Keratinocyte (primary cell): ENCODE results near the gene ARRDC3. TPM values are rescaled to one million over a fixed set of nuclear protein-coding genes. Genes with fewer than 3 reads are reported as not detected.

Experiments
- DNase-seq: peaks from one replicate; pipeline ENCODE4 v3.0.0-alpha.2; 2011; ENCODE audit warnings: low read depth, missing footprints, low spot score
- FAIRE-seq: peaks from 2 replicates; lab custom pipeline; 2011; peaks lifted over from hg19 to GRCh38; lab: Jason Lieb, UNC
- H2AFZ ChIP-seq: 2 replicates; pipeline ENCODE4 v1.6.0; 2012; ENCODE audit warnings: low read length, control low read depth, inconsistent platforms; ENCODE audit not compliant: control insufficient read depth
- H3K27ac ChIP-seq: 2 replicates; pipeline ENCODE4 v1.5.1; 2011; ENCODE audit warnings: low read length; ENCODE audit not compliant: control insufficient read depth, insufficient read depth
- H3K27me3 ChIP-seq: 3 replicates; pipeline ENCODE4 v1.6.0; 2011; ENCODE audit warnings: low read length; ENCODE audit not compliant: control insufficient read depth, insufficient read depth; ENCODE audit errors: extremely low read depth
- H3K36me3 ChIP-seq, 2 experiments: 2 replicates in 1 of 2; 3 replicates in 1 of 2; pipeline ENCODE4 v1.5.1; 2011; ENCODE audit warnings: low read length in 2 of 2, mild to moderate bottlenecking in 1 of 2; ENCODE audit not compliant: control insufficient read depth in 2 of 2, insufficient read depth in 2 of 2; ENCODE audit errors: extremely low read depth in 1 of 2
- H3K4me1 ChIP-seq: 3 replicates; pipeline ENCODE4 v1.5.1; 2011; ENCODE audit warnings: low read length; ENCODE audit not compliant: control insufficient read depth, insufficient read depth; ENCODE audit errors: extremely low read depth
- H3K4me2 ChIP-seq: 3 replicates; pipeline ENCODE4 v1.6.0; 2011; ENCODE audit warnings: low read depth, low read length; ENCODE audit not compliant: control insufficient read depth, insufficient read depth; ENCODE audit errors: extremely low read depth
- H3K4me3 ChIP-seq, 3 experiments: fragments of 200-600 bp in 1 of 3; sonication (generic) in 1 of 3; 2 replicates in 2 of 3; 3 replicates in 1 of 3; pipeline ENCODE4 v1.5.1; 2011 to 2016; ENCODE audit warnings: low read length in 3 of 3, mild to moderate bottlenecking in 3 of 3, control low read depth in 2 of 3, inconsistent platforms in 1 of 3, low read depth in 1 of 3, mixed read lengths in 1 of 3, mixed run types in 1 of 3, moderate library complexity in 1 of 3; ENCODE audit not compliant: control insufficient read depth in 2 of 3, insufficient read depth in 2 of 3; ENCODE audit errors: extremely low read depth in 1 of 3
- H3K79me2 ChIP-seq: 2 replicates; pipeline ENCODE4 v1.6.0; 2012; ENCODE audit warnings: low read length; ENCODE audit not compliant: control insufficient read depth, insufficient read depth
- H3K9ac ChIP-seq: 3 replicates; pipeline ENCODE4 v1.6.0; 2011; ENCODE audit warnings: low read length; ENCODE audit not compliant: control insufficient read depth, insufficient read depth; ENCODE audit errors: extremely low read depth
- H3K9me1 ChIP-seq: 3 replicates; pipeline ENCODE4 v1.6.0; 2011; ENCODE audit warnings: low read length; ENCODE audit not compliant: control insufficient read depth, insufficient read depth; ENCODE audit errors: extremely low read depth
- H3K9me3 ChIP-seq: 2 replicates; pipeline ENCODE4 v1.5.1; 2012; ENCODE audit warnings: low read depth, low read length; ENCODE audit not compliant: control insufficient read depth
- H4K20me1 ChIP-seq: 3 replicates; pipeline ENCODE4 v1.6.0; 2011; ENCODE audit warnings: low read length; ENCODE audit not compliant: control insufficient read depth, insufficient read depth; ENCODE audit errors: extremely low read depth
- EZH2 ChIP-seq: IDR thresholded peaks from one replicate; pipeline ENCODE4 v1.6.1; 2012; ENCODE audit warnings: inconsistent platforms, mild to moderate bottlenecking, low read length, moderate library complexity
- dilution Hi-C: fragments of 300-500 bp; cut with MboI; formaldehyde crosslinking; loops from one replicate; pipeline ENCODE4 v1.7.0; 2020; ENCODE audit warnings: low sequenced_read_pairs; ENCODE audit not compliant: extremely low pct_ligation_motif_present
- polyA minus RNA-seq, 3 experiments: library from RNA; depleted of rRNA, polyadenylated mRNA; stranded (reverse); fragments of >200 nt; gene quantifications; 1 replicate in 1 of 3; 2 replicates in 1 of 3; 3 replicates in 1 of 3; pipeline ENCODE4 v1.2.3, GENCODE V29; 2011
- polyA plus RNA-seq, 5 experiments: library from polyadenylated mRNA; depleted of rRNA in 3 of 5; stranded (reverse) in 3 of 5; stranded (forward) in 1 of 5; unstranded in 1 of 5; fragments of >200 nt; gene quantifications; 1 replicate in 1 of 5; 2 replicates in 3 of 5; 3 replicates in 1 of 5; pipeline versions ENCODE4 v1.2.1 to v1.2.3, GENCODE V29; 2011 to 2012; ENCODE audit warnings: missing spikeins in 2 of 5, low read depth in 1 of 5, low replicate concordance in 1 of 5
- TF ChIP-seq, protein P1 (sequence below), 3 experiments: IDR thresholded peaks in 1 of 3; conservative IDR thresholded peaks in 1 of 3; optimal IDR thresholded peaks in 1 of 3; 2 replicates in 2 of 3; 3 replicates in 1 of 3; pipeline versions ENCODE3 to v1.5.1; 2011; ENCODE audit warnings: low read length in 3 of 3, mild to moderate bottlenecking in 3 of 3, moderate library complexity in 2 of 3, control low read depth in 1 of 3, inconsistent platforms in 1 of 3; ENCODE audit not compliant: insufficient read depth in 2 of 3; ENCODE audit errors: extremely low read depth in 1 of 3

ARRDC3 gene, protein sequence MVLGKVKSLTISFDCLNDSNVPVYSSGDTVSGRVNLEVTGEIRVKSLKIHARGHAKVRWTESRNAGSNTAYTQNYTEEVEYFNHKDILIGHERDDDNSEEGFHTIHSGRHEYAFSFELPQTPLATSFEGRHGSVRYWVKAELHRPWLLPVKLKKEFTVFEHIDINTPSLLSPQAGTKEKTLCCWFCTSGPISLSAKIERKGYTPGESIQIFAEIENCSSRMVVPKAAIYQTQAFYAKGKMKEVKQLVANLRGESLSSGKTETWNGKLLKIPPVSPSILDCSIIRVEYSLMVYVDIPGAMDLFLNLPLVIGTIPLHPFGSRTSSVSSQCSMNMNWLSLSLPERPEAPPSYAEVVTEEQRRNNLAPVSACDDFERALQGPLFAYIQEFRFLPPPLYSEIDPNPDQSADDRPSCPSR
- polyA plus RNA-seq (3.2 to 8.9 TPM (median 7.1 TPM) in 3 replicates), polyA minus RNA-seq (3.7 to 28.2 TPM (median 25.4 TPM) in 3 replicates)
- 5.4 TPM for polyA plus RNA-seq (2011; ENCODE audit: low read depth)
- 1.9 and 4.0 TPM in 2 replicates for polyA plus RNA-seq (2011; cell fraction: cytosol; rRNA removed)
- 4.1 and 5.0 TPM in 2 replicates for polyA plus RNA-seq (2011; cell fraction: nucleus; rRNA removed)
- 4.8 and 18.1 TPM in 2 replicates for polyA plus RNA-seq (2012; ENCODE audit: low replicate concordance)
- 28.2 TPM for polyA minus RNA-seq (2011; cell fraction: cytosol; rRNA and poly(A)+ RNA removed)
- 9.8 and 20.2 TPM in 2 replicates for polyA minus RNA-seq (2011; cell fraction: nucleus; rRNA and poly(A)+ RNA removed)

- FAIRE-seq, result peak; percentile 51
- peak within 1 kb of the TSS; percentile 99 for H3K4me2 ChIP-seq
- H3K9me1 ChIP-seq, result no peaks in the 10 kb centered on the region
- dilution Hi-C loops, result loop anchor here (25.0 kb wide), 1 partner anchor 496 kb away; no protein-coding TSS in a partner anchor
- no peaks in the 10 kb centered on the region for H3K27me3 ChIP-seq
- H3K79me2 ChIP-seq, result peaks cover 21% of the 10 kb centered on the region
- H2AFZ ChIP-seq, result peak within 1 kb of the TSS; percentile 86
- peak within 1 kb of the TSS; percentile 100 for H3K27ac ChIP-seq
- H3K9me3 ChIP-seq, result no peaks in the 10 kb centered on the region
- H3K4me1 ChIP-seq, result peaks cover 8% of the 10 kb centered on the region
- TF ChIP-seq EZH2, result no peak
- TF ChIP-seq, protein P1, sequence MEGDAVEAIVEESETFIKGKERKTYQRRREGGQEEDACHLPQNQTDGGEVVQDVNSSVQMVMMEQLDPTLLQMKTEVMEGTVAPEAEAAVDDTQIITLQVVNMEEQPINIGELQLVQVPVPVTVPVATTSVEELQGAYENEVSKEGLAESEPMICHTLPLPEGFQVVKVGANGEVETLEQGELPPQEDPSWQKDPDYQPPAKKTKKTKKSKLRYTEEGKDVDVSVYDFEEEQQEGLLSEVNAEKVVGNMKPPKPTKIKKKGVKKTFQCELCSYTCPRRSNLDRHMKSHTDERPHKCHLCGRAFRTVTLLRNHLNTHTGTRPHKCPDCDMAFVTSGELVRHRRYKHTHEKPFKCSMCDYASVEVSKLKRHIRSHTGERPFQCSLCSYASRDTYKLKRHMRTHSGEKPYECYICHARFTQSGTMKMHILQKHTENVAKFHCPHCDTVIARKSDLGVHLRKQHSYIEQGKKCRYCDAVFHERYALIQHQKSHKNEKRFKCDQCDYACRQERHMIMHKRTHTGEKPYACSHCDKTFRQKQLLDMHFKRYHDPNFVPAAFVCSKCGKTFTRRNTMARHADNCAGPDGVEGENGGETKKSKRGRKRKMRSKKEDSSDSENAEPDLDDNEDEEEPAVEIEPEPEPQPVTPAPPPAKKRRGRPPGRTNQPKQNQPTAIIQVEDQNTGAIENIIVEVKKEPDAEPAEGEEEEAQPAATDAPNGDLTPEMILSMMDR (optimal IDR thresholded peaks at IDR 0.05 in 1 of 3, IDR thresholded peaks at IDR 0.05 in 1 of 3, conservative IDR thresholded peaks at IDR 0.05 in 1 of 3; ENCODE audit: extremely low read depth in 1 of 3, insufficient read depth in 2 of 3, low read length in 3 of 3), result no peak
- no peak for DNase-seq
- H3K9ac ChIP-seq, result peak within 1 kb of the TSS; percentile 100
- peak within 1 kb of the TSS; percentile 75 to 99 (median 98) for H3K4me3 ChIP-seq
- no peaks in the 10 kb centered on the region for H4K20me1 ChIP-seq
- H3K36me3 ChIP-seq, result no peaks in the 10 kb centered on the region
Observed at GRCh38 chr5:91383027-91383955, at the start of gene ARRDC3. TSS of gene ARRDC3 (minus strand) at chr5:91383317. CDS start at chr5:91383092, 225 bp downstream.

- no peaks in the 10 kb centered on the region for H4K20me1 ChIP-seq
- TF ChIP-seq, protein P1 (optimal IDR thresholded peaks at IDR 0.05 in 1 of 3, IDR thresholded peaks at IDR 0.05 in 1 of 3, conservative IDR thresholded peaks at IDR 0.05 in 1 of 3; ENCODE audit: extremely low read depth in 1 of 3, insufficient read depth in 2 of 3, low read length in 3 of 3), result no peak
- no peak for TF ChIP-seq EZH2
- H3K9ac ChIP-seq, result no peak overlapping the region
- no peak overlapping the region for H2AFZ ChIP-seq
- no peak overlapping the region for H3K27ac ChIP-seq
- no peaks in the 10 kb centered on the region for H3K27me3 ChIP-seq
- H3K4me3 ChIP-seq, result no peak overlapping the region
- no peaks in the 10 kb centered on the region for H3K4me1 ChIP-seq
- no peak for FAIRE-seq
- H3K9me1 ChIP-seq, result no peaks in the 10 kb centered on the region
- dilution Hi-C loops, result no loop called here
- H3K36me3 ChIP-seq, result no peaks in the 10 kb centered on the region
- DNase-seq, result no peak
- no peaks in the 10 kb centered on the region for H3K9me3 ChIP-seq
- H3K4me2 ChIP-seq, result no peak overlapping the region
- no peaks in the 10 kb centered on the region for H3K79me2 ChIP-seq
Observed at GRCh38 chr5:91430949-91431348, 47.8 kb upstream of the ARRDC3 start.
